B cell (primary cell): ENCODE measurements around the gene DPH6. TPM values are rescaled to one million over a fixed set of nuclear protein-coding genes. Genes with fewer than 3 reads are reported as not detected.

ENCODE experiments used
- ATAC-seq: fragments of 200-7000 bp; cut with Tn5 transposase; one replicate; pipeline ENCODE4 v1.10.0; 2021; ENCODE audit warnings: low read depth, mild to moderate bottlenecking, moderate number of reproducible peaks, moderate library complexity
- CTCF ChIA-PET: fragments of 350-600 bp; sonication (Branson Sonifier 250); formaldehyde crosslinking; loops from one replicate; lab custom pipeline; 2021; ENCODE audit warnings: antibody characterized with exemption, inconsistent platforms; lab: Charles Lee
- POLR2A ChIA-PET: fragments of 350-600 bp; sonication (Branson Sonifier 250); formaldehyde crosslinking; loops from one replicate; lab custom pipeline; 2021; ENCODE audit warnings: antibody characterized with exemption; lab: Charles Lee
- DNase-seq: peaks from one replicate; pipeline ENCODE4 v3.0.0; 2013
- H2AFZ ChIP-seq: 2 replicates; pipeline ENCODE4 v1.6.1; 2012; ENCODE audit warnings: mild to moderate bottlenecking, low read depth, low read length; ENCODE audit not compliant: insufficient read depth, poor library complexity, severe bottlenecking
- H3K27ac ChIP-seq, 2 donors: 1 replicate in 1 of 2; 2 replicates in 1 of 2; pipeline ENCODE4 v1.5.1; 2012 to 2013; ENCODE audit warnings: low read length in 2 of 2, mild to moderate bottlenecking in 2 of 2, moderate library complexity in 1 of 2
- H3K27me3 ChIP-seq, 4 experiments: fragments of 200-600 bp in 1 of 4; sonication (generic) in 1 of 4; replicated peaks in 1 of 4; 1 replicate in 2 of 4; 2 replicates in 2 of 4; pipeline versions ENCODE4 v1.6.1 to v1.7.0; 2013 to 2016; ENCODE audit warnings: low read length in 3 of 4, mild to moderate bottlenecking in 2 of 4, mixed read lengths in 1 of 4, moderate library complexity in 1 of 4; ENCODE audit not compliant: insufficient read depth in 4 of 4, control insufficient read depth in 3 of 4; ENCODE audit errors: control extremely low read depth in 1 of 4
- H3K36me3 ChIP-seq, 2 experiments: replicated peaks in 1 of 2; 1 replicate in 1 of 2; 2 replicates in 1 of 2; pipeline versions ENCODE4 v1.6.1 to v1.7.1; 2013; ENCODE audit warnings: low read length in 1 of 2; ENCODE audit not compliant: insufficient read depth in 2 of 2, control insufficient read depth in 1 of 2; ENCODE audit errors: control extremely low read depth in 1 of 2, extremely low read depth in 1 of 2
- H3K4me1 ChIP-seq, 2 donors: fragments of 200-600 bp in 1 of 2; sonication (generic) in 1 of 2; 1 replicate in 1 of 2; 2 replicates in 1 of 2; pipeline versions ENCODE4 v1.5.1 to v1.6.1; 2013 to 2017; ENCODE audit warnings: low read length in 2 of 2; ENCODE audit not compliant: control insufficient read depth in 2 of 2, insufficient read depth in 2 of 2
- H3K4me2 ChIP-seq: replicated peaks from 2 replicates; pipeline ENCODE3; 2012; ENCODE audit warnings: mild to moderate bottlenecking, low read depth, low read length; ENCODE audit not compliant: poor library complexity, severe bottlenecking
- H3K4me3 ChIP-seq, 5 experiments: fragments of 200-600 bp in 1 of 5; sonication (generic) in 1 of 5; 1 replicate in 3 of 5; 2 replicates in 2 of 5; pipeline versions ENCODE4 v1.5.1 to v1.7.0; 2011 to 2016; ENCODE audit warnings: low read length in 4 of 5, mild to moderate bottlenecking in 4 of 5, low read depth in 2 of 5, control low read depth in 1 of 5, moderate library complexity in 1 of 5; ENCODE audit not compliant: insufficient read depth in 1 of 5; ENCODE audit errors: control extremely low read depth in 1 of 5, extremely low read depth in 1 of 5
- H3K79me2 ChIP-seq: fragments of 200-600 bp; sonication (generic); one replicate; pipeline ENCODE4 v1.6.0; 2016; ENCODE audit warnings: low read length; ENCODE audit not compliant: control insufficient read depth, insufficient read depth
- H3K9ac ChIP-seq: fragments of 200-600 bp; sonication (generic); 2 replicates; pipeline ENCODE4 v1.6.1; 2017; ENCODE audit warnings: mild to moderate bottlenecking, low read length, moderate library complexity
- H3K9me3 ChIP-seq, 3 donors: one replicate each; pipeline versions ENCODE4 v1.6.1 to v1.7.1; 2013; ENCODE audit warnings: low read length in 2 of 3; ENCODE audit not compliant: control insufficient read depth in 2 of 3, insufficient read depth in 1 of 3; ENCODE audit errors: control extremely low read depth in 1 of 3
- H4K20me1 ChIP-seq: 2 replicates; pipeline ENCODE4 v1.6.0; 2012; ENCODE audit warnings: mild to moderate bottlenecking, low read length; ENCODE audit not compliant: insufficient read depth, control insufficient read depth, poor library complexity, severe bottlenecking
- H3K27ac Mint-ChIP-seq: one replicate; pipeline ENCODE4 v1.8.0; 2021; ENCODE audit warnings: mixed read lengths
- H3K27me3 Mint-ChIP-seq: one replicate; pipeline ENCODE4 v1.8.0; 2021; ENCODE audit warnings: mixed read lengths
- H3K4me1 Mint-ChIP-seq: one replicate; pipeline ENCODE4 v1.8.0; 2021; ENCODE audit warnings: mixed read lengths
- H3K4me3 Mint-ChIP-seq: one replicate; pipeline ENCODE4 v1.8.0; 2021; ENCODE audit warnings: mixed read lengths
- H3K9me3 Mint-ChIP-seq: one replicate; pipeline ENCODE4 v1.8.0; 2022; ENCODE audit warnings: mixed read lengths; ENCODE audit not compliant: insufficient read depth
- CTCF ChIP-seq: fragments of 200-600 bp; IDR thresholded peaks from one replicate; pipeline ENCODE4 v1.8.0; 2022; ENCODE audit warnings: antibody characterized with exemption, mild to moderate bottlenecking
- EZH2 ChIP-seq: IDR thresholded peaks from 2 replicates; pipeline ENCODE4 v1.6.1; 2012; ENCODE audit warnings: borderline replicate concordance, low read depth, mild to moderate bottlenecking, moderate library complexity, low read length; ENCODE audit not compliant: insufficient read depth, poor library complexity, severe bottlenecking
- WGBS: methylation state at CpG from one replicate; pipeline ENCODE4 v1.1.5; 2013; ENCODE audit warnings: missing lambda C conversion rate; ENCODE audit not compliant: insufficient coverage; 5-methylcytosine and 5-hydroxymethylcytosine counted together
- intact Hi-C: fragments of 100-400 bp; cut with micrococcal nuclease; formaldehyde crosslinking; loops from one replicate; pipeline ENCODE4 v1.10.0; 2022
- polyA plus RNA-seq: library from polyadenylated mRNA; depleted of rRNA; stranded (reverse); fragments of >200 nt; gene quantifications from 2 replicates; pipeline ENCODE4 v1.2.3, GENCODE V29; 2012
- total RNA-seq, 2 donors: library from RNA; stranded (reverse); fragments of 120-200 nt in 1 of 2; gene quantifications; 1 replicate in 1 of 2; 2 replicates in 1 of 2; pipeline versions ENCODE4 v1.2.3 to v1.2.4, GENCODE V29; 2013 to 2022

The DPH6 gene
- total and polyA plus RNA-seq, 2 donors (not counting 1 experiment from before 2014, with no cell fraction given), result 5.4 to 13.3 TPM

GRCh38 chr15:35486296-35486695 is 59.7 kb downstream of the DPH6 start:
- H4K20me1 ChIP-seq, result no peaks in the 10 kb centered on the region
- ATAC-seq (no peak), DNase-seq (no peak)
- no peaks in the 10 kb centered on the region for H3K4me1 Mint-ChIP-seq
- peaks cover 5 to 15% (median 10%) of the 10 kb centered on the region in 3 donors for H3K9me3 ChIP-seq
- H3K27me3 ChIP-seq, result no peaks in the 10 kb centered on the region
- H3K79me2 ChIP-seq, result no peaks in the 10 kb centered on the region
- H3K4me3 ChIP-seq, result no peak overlapping the region
- ChIA-PET POLR2A (no interaction called here), CTCF (no interaction called here)
- H3K9ac ChIP-seq, result no peak overlapping the region
- H3K27ac ChIP-seq, result no peak overlapping the region
- H3K4me2 ChIP-seq, result no peak overlapping the region
- H3K9me3 Mint-ChIP-seq, result peaks cover 9% of the 10 kb centered on the region
- intact Hi-C loops, result no loop called here
- no CpG with 5 or more reads among the region's 1 CpG for WGBS
- no peaks in the 10 kb centered on the region for H3K36me3 ChIP-seq
- H3K4me1 ChIP-seq, result no peaks in the 10 kb centered on the region
- TF ChIP-seq CTCF (no peak), EZH2 (no peak)
- H3K4me3 Mint-ChIP-seq, result no peak overlapping the region
- no peak overlapping the region for H3K27ac Mint-ChIP-seq
- no peak overlapping the region for H2AFZ ChIP-seq
- H3K27me3 Mint-ChIP-seq, result no peaks in the 10 kb centered on the region

- H3K27me3 Mint-ChIP-seq, result no peaks in the 10 kb centered on the region
- DNase-seq, result no peak
- ATAC-seq, result no peak
Observed at GRCh38 chr15:35485411-35485810, 60.6 kb downstream of the DPH6 start.

More at GRCh38 chr15:35485411-35485810, 60.6 kb downstream of the DPH6 start:
- no peaks in the 10 kb centered on the region for H3K79me2 ChIP-seq
- H3K27me3 ChIP-seq, result no peaks in the 10 kb centered on the region
- POLR2A ChIA-PET, result no interaction called here
- CTCF ChIA-PET, result no interaction called here
- no peak overlapping the region for H3K27ac ChIP-seq
- no peak overlapping the region for H3K4me2 ChIP-seq
- H4K20me1 ChIP-seq, result no peaks in the 10 kb centered on the region
- no peaks in the 10 kb centered on the region for H3K4me1 ChIP-seq
- Mint-ChIP-seq H3K27ac (no peak overlapping the region), H3K4me3 (no peak overlapping the region), H3K9me3 (peaks cover 9% of the 10 kb centered on the region), H3K4me1 (no peaks in the 10 kb centered on the region)
- no peak for TF ChIP-seq EZH2
- no peak for TF ChIP-seq CTCF
- H3K9ac ChIP-seq, result no peak overlapping the region
- intact Hi-C loops, result no loop called here
- no CpG with 5 or more reads among the region's 2 CpGs for WGBS
- no peak overlapping the region for H2AFZ ChIP-seq
- H3K4me3 ChIP-seq, result no peak overlapping the region
- no peaks in the 10 kb centered on the region for H3K36me3 ChIP-seq
- peaks cover 5 to 15% (median 10%) of the 10 kb centered on the region in 3 donors for H3K9me3 ChIP-seq
